Ishikawa (cell line): ENCODE results near the gene CD6.

Source experiments
- CEBPB ChIP-seq: IDR thresholded peaks from 2 replicates; pipeline ENCODE4 v1.6.1; 2012
- CREB1 ChIP-seq: IDR thresholded peaks from 2 replicates; pipeline ENCODE4 v1.6.1; 2012; ENCODE audit warnings: low read depth
- EGR1 ChIP-seq: IDR thresholded peaks from 2 replicates; pipeline ENCODE4 v1.6.1; 2012
- EP300 ChIP-seq: IDR thresholded peaks from 2 replicates; pipeline ENCODE4 v1.6.1; 2012; ENCODE audit warnings: borderline replicate concordance
- FOXM1 ChIP-seq: IDR thresholded peaks from 2 replicates; pipeline ENCODE4 v1.6.1; 2012; ENCODE audit warnings: low read depth, borderline replicate concordance
- NFIC ChIP-seq: IDR thresholded peaks from 2 replicates; pipeline ENCODE4 v1.6.1; 2012
- RAD21 ChIP-seq: IDR thresholded peaks from 2 replicates; pipeline ENCODE4 v1.6.1; 2012; ENCODE audit warnings: low read depth
- REST ChIP-seq: IDR thresholded peaks from 2 replicates; pipeline ENCODE4 v1.6.1; 2012; ENCODE audit warnings: low read depth, mild to moderate bottlenecking
- TAF1 ChIP-seq: IDR thresholded peaks from 2 replicates; pipeline ENCODE4 v1.6.1; 2012; ENCODE audit warnings: low read depth, mild to moderate bottlenecking
- TCF12 ChIP-seq: IDR thresholded peaks from 2 replicates; pipeline ENCODE4 v1.6.1; 2012; ENCODE audit warnings: low read depth
- TEAD4 ChIP-seq: IDR thresholded peaks from 2 replicates; pipeline ENCODE4 v1.6.1; 2012
- USF1 ChIP-seq: IDR thresholded peaks from 2 replicates; pipeline ENCODE4 v1.6.1; 2012
- YY1 ChIP-seq: IDR thresholded peaks from 2 replicates; pipeline ENCODE4 v1.6.1; 2012; ENCODE audit warnings: low read depth
- ZBTB7A ChIP-seq: IDR thresholded peaks from 2 replicates; pipeline ENCODE4 v1.6.1; 2012; ENCODE audit warnings: low read depth
- TF ChIP-seq, protein P1 (sequence below): IDR thresholded peaks from 2 replicates; pipeline ENCODE4 v1.6.1; 2012

Gene CD6

DNA sequence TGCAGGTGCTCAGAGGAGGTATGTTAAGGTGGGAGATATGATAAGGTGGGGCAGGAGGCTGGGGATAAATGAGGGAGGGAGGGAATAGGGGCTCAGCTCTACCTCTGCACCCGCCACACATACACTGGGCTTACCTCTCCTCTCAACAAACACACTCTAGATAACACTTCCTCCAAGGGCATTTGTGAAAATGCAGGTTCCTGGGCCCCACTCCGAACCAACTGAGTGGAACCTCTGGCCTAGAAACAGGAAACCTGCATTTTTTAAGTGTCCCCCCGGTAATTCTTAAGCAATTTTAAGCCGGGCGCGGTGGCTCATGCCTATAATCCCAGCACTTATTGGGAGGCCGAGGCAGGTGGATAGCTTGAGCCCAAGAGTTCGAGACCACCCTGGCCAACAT, 84.3 kb downstream of the CD6 start:
- no peak for TF ChIP-seq TCF12

DNA sequence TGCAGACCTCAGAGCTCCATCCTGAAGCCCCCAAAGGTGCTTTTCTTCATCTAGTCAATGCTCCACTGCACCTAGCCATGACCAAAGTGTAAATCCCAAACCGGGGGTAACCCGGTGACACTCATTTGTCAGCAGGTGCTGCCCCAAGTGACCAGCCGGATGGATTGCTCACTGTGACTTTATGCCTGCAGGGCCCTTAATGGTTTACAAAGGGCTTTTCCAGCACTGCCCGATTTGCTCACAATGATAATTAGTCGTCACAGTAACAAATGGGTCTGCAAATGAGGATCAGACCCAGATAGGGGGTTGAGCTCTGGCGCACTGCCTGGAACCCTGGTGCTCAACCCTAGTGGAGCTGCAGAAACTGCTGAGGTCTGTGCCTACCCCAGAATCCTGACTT, 85.1 kb downstream of the CD6 start:
- no peak for TF ChIP-seq NFIC

DNA sequence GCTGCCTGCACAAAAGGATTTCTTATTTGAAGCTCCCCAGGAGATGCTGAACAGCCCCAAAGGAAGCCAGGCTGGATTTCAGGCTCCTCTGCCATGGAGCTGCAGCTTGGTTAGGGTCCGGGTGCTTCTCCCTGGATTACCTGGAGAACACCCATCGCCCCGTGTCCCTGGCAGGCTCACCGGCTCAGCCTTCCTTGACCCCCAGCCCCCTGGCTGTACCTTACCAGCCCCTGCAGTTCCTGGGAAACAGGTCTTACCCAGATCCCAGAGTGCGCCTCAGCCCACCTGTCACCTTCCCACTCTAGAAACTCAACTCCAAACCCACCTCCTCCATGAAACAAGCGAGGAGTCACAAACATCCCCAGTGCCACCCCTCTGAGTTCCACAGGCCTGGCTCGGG, 85.5 kb downstream of the CD6 start:
- TF ChIP-seq, protein P1, sequence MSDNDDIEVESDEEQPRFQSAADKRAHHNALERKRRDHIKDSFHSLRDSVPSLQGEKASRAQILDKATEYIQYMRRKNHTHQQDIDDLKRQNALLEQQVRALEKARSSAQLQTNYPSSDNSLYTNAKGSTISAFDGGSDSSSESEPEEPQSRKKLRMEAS = no peak
- TF ChIP-seq USF1 (no peak), RAD21 (no peak), EGR1 (no peak), CREB1 (no peak), TCF12 (no peak), YY1 (no peak), NFIC (no peak), ZBTB7A (no peak), FOXM1 (no peak), CEBPB (no peak), REST (no peak), TAF1 (no peak), EP300 (no peak), TEAD4 (no peak)

- TF ChIP-seq TAF1 (no peak), EP300 (no peak), NFIC (no peak), ZBTB7A (no peak), EGR1 (no peak), CREB1 (no peak), RAD21 (no peak), YY1 (no peak), TEAD4 (no peak), FOXM1 (no peak), USF1 (no peak)
- TF ChIP-seq, protein P1 = no peak
These were observed 86.1 kb downstream of the CD6 start for GRCh38 chr11:61057615-61058014.

DNA sequence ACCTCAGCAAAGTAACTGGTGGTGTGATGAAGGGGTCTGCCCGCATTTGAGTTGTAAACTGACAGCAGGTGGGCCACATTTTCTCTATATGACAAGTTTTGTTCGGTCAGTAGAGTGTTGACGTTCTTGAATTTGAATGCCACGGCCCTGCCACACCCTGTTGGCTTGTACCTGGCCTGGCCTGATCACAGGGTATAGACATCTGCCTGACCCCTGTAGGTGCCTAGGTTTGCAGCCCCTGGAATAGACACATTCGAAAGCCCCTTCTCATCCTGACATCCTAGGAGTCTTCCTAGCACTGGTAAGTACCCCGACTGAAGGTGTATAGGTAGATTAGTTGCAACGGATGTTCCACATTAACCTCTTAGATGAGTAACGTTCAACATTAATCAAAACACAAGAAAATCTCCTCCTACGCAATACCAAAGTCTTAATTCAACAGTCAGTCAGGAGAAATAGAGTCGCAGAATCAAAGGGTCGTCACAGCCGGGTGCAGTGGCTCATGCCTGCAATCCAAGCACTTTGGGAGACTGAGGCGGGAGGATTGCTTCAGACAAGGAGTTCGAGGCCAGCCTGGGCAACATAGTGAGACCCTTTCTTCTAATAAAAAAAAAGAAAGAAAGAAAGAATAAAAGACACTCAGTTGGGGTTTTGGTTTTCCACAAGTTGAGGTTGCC, 87.2 kb downstream of the CD6 start:
- no peak for TF ChIP-seq ZBTB7A
- no peak for TF ChIP-seq USF1
- no peak for TF ChIP-seq CREB1
- no peak for TF ChIP-seq CEBPB
- no peak for TF ChIP-seq EGR1
- TF ChIP-seq TAF1 = no peak
- TF ChIP-seq TEAD4 = no peak
- no peak for TF ChIP-seq RAD21
- no peak for TF ChIP-seq REST
- TF ChIP-seq EP300 = no peak
- TF ChIP-seq NFIC = no peak
- TF ChIP-seq FOXM1 = no peak
- TF ChIP-seq, protein P1 = no peak
- no peak for TF ChIP-seq TCF12
- no peak for TF ChIP-seq YY1

DNA sequence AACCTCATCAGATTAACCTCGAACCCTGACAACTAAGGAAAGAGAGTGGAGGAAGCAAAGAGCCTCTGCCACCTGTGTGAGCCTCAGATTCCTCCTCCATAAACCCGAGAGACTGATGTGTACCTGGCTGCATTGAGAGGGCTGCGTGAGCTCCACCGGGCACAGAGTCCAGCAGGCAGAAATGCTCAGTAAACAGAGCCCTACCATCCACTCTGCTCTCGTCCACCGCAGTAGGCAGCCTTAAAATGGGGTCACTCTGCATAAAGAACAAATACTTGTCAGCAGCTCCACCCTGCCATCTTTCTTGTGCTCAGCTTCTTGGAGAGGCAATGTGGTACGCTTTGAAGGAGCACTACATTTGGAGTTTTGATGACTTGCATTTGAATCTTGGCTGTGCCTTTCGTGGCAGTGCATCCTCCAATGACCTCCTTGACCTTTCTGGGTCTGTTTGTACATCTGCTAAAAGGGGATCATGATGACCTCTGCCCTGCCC, 87.8 kb downstream of the CD6 start:
- no peak for TF ChIP-seq ZBTB7A
- no peak for TF ChIP-seq USF1
- no peak for TF ChIP-seq TEAD4
- no peak for TF ChIP-seq CREB1
- TF ChIP-seq, protein P1 = no peak
- no peak for TF ChIP-seq REST
- TF ChIP-seq TCF12 = no peak
